ENCODE data around the gene MXRA8. TPM values are rescaled to one million over a fixed set of nuclear protein-coding genes. Genes with fewer than 3 reads are reported as not detected.

Gene MXRA8
- total and polyA plus RNA-seq, 9 of the 15 experiments (the other 6 are each of a cell fraction or from before 2014, with no cell fraction given) = 0.66 to 11.3 (median 6.3) TPM

- CTCF ChIA-PET (ENCODE audit: low intra/inter-chr PET ratio) = no interaction called here
- TF ChIP-seq HNRNPUL1 (IDR thresholded peaks at IDR 0.05; ENCODE audit: low read length) = no peak
- TF ChIP-seq ZKSCAN8 (CRISPR knock-in tag; IDR thresholded peaks at IDR 0.05) = no peak
- TF ChIP-seq NFE2L1 (tag; IDR thresholded peaks at IDR 0.05; ENCODE audit: borderline replicate concordance, low read depth) = no peak
- peak; percentile 54; the same call in 1 of the 2 replicates for TF ChIP-seq MAX (CRISPR knock-in tag; IDR thresholded peaks at IDR 0.05)
- TF ChIP-seq ZNF449 (CRISPR knock-in tag; IDR thresholded peaks at IDR 0.05) = no peak
- TF ChIP-seq ADNP (tag; IDR thresholded peaks at IDR 0.05) = no peak
- TF ChIP-seq RBM34 (IDR thresholded peaks at IDR 0.05; ENCODE audit: borderline replicate concordance, insufficient read depth, low read length) = no peak
- TF ChIP-seq ZBTB5 (IDR thresholded peaks at IDR 0.05) = no peak
- no peak for TF ChIP-seq POLR2AphosphoS5 (IDR thresholded peaks at IDR 0.05; ENCODE audit: control insufficient read depth, insufficient read depth, low read depth, low read length)
- TF ChIP-seq MAFK (IDR thresholded peaks at IDR 0.05; ENCODE audit: low read length) = no peak
- TF ChIP-seq U2AF1 (optimal IDR thresholded peaks at IDR 0.05; ENCODE audit: low read depth, low read length) = no peak
- TF ChIP-seq SRSF1 (IDR thresholded peaks at IDR 0.05; ENCODE audit: low read depth, low read length) = no peak
- TF ChIP-seq BCOR (IDR thresholded peaks at IDR 0.05) = no peak
- no peak; the same call in 1 of the 2 replicates for TF ChIP-seq MYC (IDR thresholded peaks at IDR 0.05; ENCODE audit: low read depth, low read length)
- TF ChIP-seq MYC (CRISPR knock-in tag; IDR thresholded peaks at IDR 0.05; ENCODE audit: borderline replicate concordance, low read depth) = no peak
- TF ChIP-seq ZNF584 (CRISPR knock-in tag; IDR thresholded peaks at IDR 0.05; ENCODE audit: low read depth) = no peak
Measured at GRCh38 chr1:1325288-1326074, 32.9 kb downstream of the MXRA8 start.

More at GRCh38 chr1:1325288-1326074, 32.9 kb downstream of the MXRA8 start:
- Histone ChIP-seq H3K4me1 (replicated peaks in 1 of 2; ENCODE audit: control insufficient read depth in 2 of 2, insufficient read depth in 2 of 2, low read length in 2 of 2) (peaks cover 16 to 90% of the 10 kb centered on the region in 2 experiments), H3K9me1 (ENCODE audit: control insufficient read depth, insufficient read depth, low read length) (peaks cover under 1% of the 10 kb centered on the region), H3K36me3 (ENCODE audit: control insufficient read depth, insufficient read depth, low read length) (peaks cover 40% of the 10 kb centered on the region; the same call in 1 of the 3 replicates), H3K9ac (ENCODE audit: insufficient read depth in 1 of 2, low read depth in 2 of 2, low read length in 2 of 2) (peak overlapping the region; percentile 93 to 99), H3K4me2 (ENCODE audit: insufficient read depth, low read length) (peak overlapping the region; percentile 85), H3K27ac (ENCODE audit: extremely low read depth, low read depth, low read length) (peak overlapping the region; percentile 69), H4K20me1 (replicated peaks; ENCODE audit: control insufficient read depth, insufficient read depth, low read length) (peaks cover 6% of the 10 kb centered on the region; the same call in 1 of the 2 replicates), H2AFZ (ENCODE audit: low read depth, low read length) (no peak overlapping the region), H3K9me3 (replicated peaks; ENCODE audit: control insufficient read depth, insufficient read depth, low read depth, low read length) (peaks cover 6% of the 10 kb centered on the region), H3K4me3 (peak overlapping the region; percentile 99), H3K79me2 (ENCODE audit: control insufficient read depth, insufficient read depth, low read length) (peaks cover 55% of the 10 kb centered on the region), H3K27me3 (ENCODE audit: control insufficient read depth in 2 of 2, insufficient read depth in 2 of 2, low read length in 2 of 2) (no peaks in the 10 kb centered on the region)
- no TSS peak for BruUV-seq (replicated peaks)
- 27% methylated on average over 14 of the region's 16 CpGs for WGBS (ENCODE audit: insufficient coverage, low coverage, missing lambda C conversion rate)
- FAIRE-seq (peak; percentile 19), ATAC-seq (no peak), DNase-seq (ENCODE audit: extremely low read depth in 1 of 4, low spot score in 3 of 4) (no peak)
- intact Hi-C loops (cut with micrococcal nuclease) = loop anchor here (2.0 kb wide), 1 partner anchor 17 kb away; the partner anchor contains the start of gene PUSL1
- POLR2A ChIA-PET = interaction anchor here (0.6 to 1.9 kb wide), 4 partner anchors 9 to 243 kb away, joined by 3 to 6 read pairs (median 5); no protein-coding TSS in a partner anchor
- in situ Hi-C loops (cut with MboI) = no loop called here
